Neural progenitor cell (in vitro differentiated cells): Measurements from ENCODE around the gene DOCK11.
"Not testable (repeated sequence)": the region's sequence is repeated elsewhere in the genome, so short reads cannot be mapped to it uniquely, and the experiment has no call there.

Experiments used
- CTCF ChIP-seq: fragments of 200-600 bp; sonication (generic); IDR thresholded peaks from 2 replicates; pipeline ENCODE4 v1.5.1; 2017; ENCODE audit warnings: antibody characterized with exemption, mild to moderate bottlenecking
- EZH2 ChIP-seq: fragments of 200-600 bp; sonication (generic); IDR thresholded peaks from 2 replicates; pipeline ENCODE4 v1.6.1; 2017; ENCODE audit warnings: antibody characterized with exemption, mild to moderate bottlenecking, moderate library complexity
- EZH2phosphoT487 ChIP-seq: fragments of 200-600 bp; sonication (generic); IDR thresholded peaks from 2 replicates; pipeline ENCODE4 v1.6.1; 2017; ENCODE audit warnings: antibody characterized with exemption

- TF ChIP-seq CTCF, EZH2, EZH2phosphoT487: not testable (repeated sequence)
Measured at GRCh38 chrX:118586206-118586605, 90.6 kb downstream of the DOCK11 start.
